ENCODE data around the gene USP22.

DNA sequence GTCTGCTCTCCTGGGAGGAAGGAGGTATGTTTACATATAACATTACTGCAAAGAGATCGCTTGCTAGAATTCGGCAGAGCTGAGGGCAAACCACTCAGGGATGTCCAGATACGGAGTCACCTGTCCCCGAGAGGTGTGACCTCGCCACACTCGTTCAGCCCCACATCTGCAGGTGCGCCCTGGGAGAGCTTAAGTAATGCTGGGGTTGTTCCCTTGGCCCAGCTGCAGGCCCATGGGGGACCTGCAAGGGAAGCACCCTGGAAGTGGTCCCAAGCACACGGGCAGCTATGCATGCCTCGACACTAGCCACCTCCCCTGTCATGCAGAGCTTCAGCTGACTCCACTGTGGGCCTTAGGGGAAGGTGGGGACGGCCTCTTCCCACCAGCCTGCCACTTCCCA, 22.2 kb downstream of the USP22 start:
- TF ChIP-seq CTCF (IDR thresholded peaks at IDR 0.05 in 8 of 11, conservative IDR thresholded peaks at IDR 0.05 in 3 of 11) (no peak), POLR2AphosphoS5 (IDR thresholded peaks at IDR 0.05) (peak; percentile 14 to 66 (median 47))

Data from spleen (tissue), 7 donors.